Neural cell (in vitro differentiated cells): ENCODE data around the gene PANK4. TPM values are rescaled to one million over a fixed set of nuclear protein-coding genes. Genes with fewer than 3 reads are reported as not detected.

ENCODE experiments used
- H2AFZ ChIP-seq: fragments of 200-600, 300-800 bp; sonication (generic), shearing (Covaris generic); 2 replicates; pipeline ENCODE4 v1.6.0; 2014; ENCODE audit warnings: low read depth, mild to moderate bottlenecking, antibody characterized with exemption, low read length, moderate library complexity
- H3F3A ChIP-seq: fragments of 200-600 bp; shearing (Covaris generic); 2 replicates; pipeline ENCODE4 v1.6.1; 2016; ENCODE audit warnings: mild to moderate bottlenecking, moderate library complexity, mixed read lengths, antibody characterized with exemption, low read length; ENCODE audit not compliant: insufficient read depth, poor library complexity, severe bottlenecking
- H3K27ac ChIP-seq: fragments of 200-600, 300-800 bp; sonication (generic), shearing (Covaris generic); 2 replicates; pipeline ENCODE4 v1.5.1; 2014; ENCODE audit warnings: mild to moderate bottlenecking, low read length, moderate library complexity
- H3K27me3 ChIP-seq: fragments of 300-800, 200-600 bp; sonication (generic), shearing (Covaris generic); 2 replicates; pipeline ENCODE4 v1.6.0; 2014; ENCODE audit warnings: mild to moderate bottlenecking, low read depth, low read length, moderate library complexity; ENCODE audit not compliant: insufficient read depth
- H3K36me3 ChIP-seq: fragments of 300-800, 200-600 bp; sonication (generic), shearing (Covaris generic); 2 replicates; pipeline ENCODE4 v1.5.1; 2014; ENCODE audit warnings: mild to moderate bottlenecking, antibody characterized with exemption, low read length, moderate library complexity; ENCODE audit not compliant: insufficient read depth
- H3K4me2 ChIP-seq: fragments of 300-800, 200-600 bp; sonication (generic), shearing (Covaris generic); 2 replicates; pipeline ENCODE4 v1.6.0; 2014; ENCODE audit warnings: mild to moderate bottlenecking, low read length
- H3K4me3 ChIP-seq: fragments of 300-800, 200-600 bp; sonication (generic), shearing (Covaris generic); 2 replicates; pipeline ENCODE4 v1.5.1; 2014; ENCODE audit warnings: mild to moderate bottlenecking, low read length, moderate library complexity
- H3K79me2 ChIP-seq: fragments of 200-600 bp; shearing (Covaris generic); replicated peaks from 2 replicates; pipeline ENCODE4 v1.6.0; 2014; ENCODE audit warnings: mild to moderate bottlenecking, low read length, moderate library complexity; ENCODE audit not compliant: insufficient read depth
- H3K9ac ChIP-seq: fragments of 300-800, 200-600 bp; sonication (generic), shearing (Covaris generic); 2 replicates; pipeline ENCODE4 v1.6.1; 2016; ENCODE audit warnings: mild to moderate bottlenecking, low read length, mixed read lengths
- H3K9me2 ChIP-seq: fragments of 200-600 bp; shearing (Covaris generic); 2 replicates; pipeline ENCODE4 v1.6.1; 2016; ENCODE audit warnings: mild to moderate bottlenecking, low read length, mixed read lengths; ENCODE audit not compliant: insufficient read depth
- H3K9me3 ChIP-seq: fragments of 200-600, 300-800 bp; sonication (generic), shearing (Covaris generic); 2 replicates; pipeline ENCODE4 v1.6.1; 2016; ENCODE audit warnings: mild to moderate bottlenecking, mixed run types, low read length, moderate library complexity, mixed read lengths
- H4K20me1 ChIP-seq: fragments of 200-600 bp; shearing (Covaris generic); 2 replicates; pipeline ENCODE4 v1.6.1; 2016; ENCODE audit warnings: mild to moderate bottlenecking, mixed run types; ENCODE audit not compliant: insufficient read depth
- EP300 ChIP-seq: fragments of 450-650 bp; conservative IDR thresholded peaks from 2 replicates; pipeline ENCODE4 v1.6.1; 2014; ENCODE audit warnings: antibody characterized with exemption, mild to moderate bottlenecking, moderate library complexity; ENCODE audit not compliant: poor library complexity, severe bottlenecking
- EZH2 ChIP-seq: fragments of 200-600, 300-800 bp; shearing (Covaris generic), sonication (generic); IDR thresholded peaks from 2 replicates; pipeline ENCODE4 v1.6.1; 2014; ENCODE audit warnings: antibody characterized with exemption, low read length, borderline replicate concordance, mild to moderate bottlenecking; ENCODE audit not compliant: insufficient read depth, poor library complexity, severe bottlenecking
- MXI1 ChIP-seq: fragments of 450-650 bp; conservative IDR thresholded peaks from 2 replicates; pipeline ENCODE4 v1.6.1; 2014; ENCODE audit warnings: antibody characterized with exemption, mild to moderate bottlenecking; ENCODE audit not compliant: poor library complexity, severe bottlenecking
- POLR2AphosphoS5 ChIP-seq: IDR thresholded peaks from 2 replicates; pipeline ENCODE4 v1.6.1; 2012
- RAD21 ChIP-seq: fragments of 450-650 bp; conservative IDR thresholded peaks from 2 replicates; pipeline ENCODE4 v1.6.1; 2014; ENCODE audit warnings: antibody characterized with exemption, mild to moderate bottlenecking, moderate library complexity
- SMC3 ChIP-seq: fragments of 450-650 bp; conservative IDR thresholded peaks from 2 replicates; pipeline ENCODE4 v1.6.1; 2014; ENCODE audit warnings: antibody characterized with exemption, mild to moderate bottlenecking, moderate library complexity; ENCODE audit not compliant: poor library complexity
- TAF1 ChIP-seq: IDR thresholded peaks from 2 replicates; pipeline ENCODE4 v1.6.1; 2012; ENCODE audit warnings: low read depth
- polyA plus RNA-seq: library from polyadenylated mRNA; depleted of rRNA; stranded (reverse); fragments of >200 nt; gene quantifications from 2 replicates; pipeline ENCODE4 v1.2.3, GENCODE V29; 2014
- TF ChIP-seq, protein P1 (sequence below): fragments of 450-650 bp; IDR thresholded peaks from 2 replicates; pipeline ENCODE4 v1.5.1; 2014; ENCODE audit warnings: antibody characterized with exemption, mild to moderate bottlenecking, moderate library complexity; ENCODE audit not compliant: poor library complexity, severe bottlenecking
- TF ChIP-seq, protein P2 (sequence below): IDR thresholded peaks from 2 replicates; pipeline ENCODE4 v1.6.1; 2012; ENCODE audit warnings: borderline replicate concordance

PANK4 gene
- polyA plus RNA-seq, 1 donor from 2014 or later = 37.9 TPM

DNA sequence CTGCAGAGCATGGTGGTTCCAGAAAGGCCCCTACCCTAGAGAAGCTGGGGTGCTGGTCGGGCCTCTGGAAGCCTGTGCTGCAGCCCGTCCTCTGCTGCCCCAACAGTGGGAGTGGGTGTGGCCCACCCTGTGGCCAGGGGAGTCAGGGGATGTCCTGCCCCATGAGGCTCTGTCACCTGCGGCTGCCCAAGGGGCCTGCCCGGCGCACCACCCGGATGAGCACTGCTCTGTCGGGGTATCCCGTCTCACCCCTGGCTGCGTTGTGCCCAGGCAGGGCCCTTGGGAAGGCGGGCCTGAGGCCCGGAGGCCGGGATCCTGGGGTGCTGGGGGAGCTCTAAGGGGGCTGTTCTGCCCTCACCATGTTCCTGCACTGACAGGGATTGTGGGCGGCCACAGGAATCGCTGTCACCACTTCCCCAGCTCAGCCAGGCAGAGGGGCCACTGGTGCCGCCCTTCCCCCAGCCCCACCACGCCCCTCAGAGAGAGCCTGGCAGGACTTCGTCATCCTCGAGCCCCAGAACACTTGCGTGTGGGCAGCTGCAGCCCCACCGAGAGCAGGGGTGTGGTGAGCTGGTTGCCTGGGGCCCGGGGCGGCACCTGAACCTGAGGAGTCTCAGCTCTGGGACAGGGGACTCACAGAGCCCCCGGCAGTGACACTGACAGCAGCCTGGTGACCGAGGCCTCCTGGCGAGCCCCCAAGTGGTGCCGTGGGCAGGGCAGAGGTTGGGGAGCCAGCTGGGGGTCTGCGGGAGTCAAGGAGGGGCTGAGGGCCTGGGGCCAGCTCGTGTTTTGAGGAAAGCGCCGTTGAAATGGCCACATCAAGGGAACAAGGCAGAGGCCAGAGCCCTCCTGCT is 20.2 kb downstream of the PANK4 start:
- Histone ChIP-seq H4K20me1 (no peaks in the 10 kb centered on the region), H3K27me3 (no peaks in the 10 kb centered on the region), H3K9me3 (no peaks in the 10 kb centered on the region), H3F3A (no peaks in the 10 kb centered on the region), H3K4me3 (no peak overlapping the region), H3K9ac (no peak overlapping the region), H3K4me2 (no peak overlapping the region), H2AFZ (no peak overlapping the region), H3K9me2 (no peaks in the 10 kb centered on the region), H3K27ac (no peak overlapping the region), H3K36me3 (no peaks in the 10 kb centered on the region), H3K79me2 (no peaks in the 10 kb centered on the region)
- TF ChIP-seq SMC3 = no peak
- TF ChIP-seq RAD21 = no peak
- no peak for TF ChIP-seq TAF1
- TF ChIP-seq MXI1 = no peak
- TF ChIP-seq EZH2 = no peak
- TF ChIP-seq, protein P1, sequence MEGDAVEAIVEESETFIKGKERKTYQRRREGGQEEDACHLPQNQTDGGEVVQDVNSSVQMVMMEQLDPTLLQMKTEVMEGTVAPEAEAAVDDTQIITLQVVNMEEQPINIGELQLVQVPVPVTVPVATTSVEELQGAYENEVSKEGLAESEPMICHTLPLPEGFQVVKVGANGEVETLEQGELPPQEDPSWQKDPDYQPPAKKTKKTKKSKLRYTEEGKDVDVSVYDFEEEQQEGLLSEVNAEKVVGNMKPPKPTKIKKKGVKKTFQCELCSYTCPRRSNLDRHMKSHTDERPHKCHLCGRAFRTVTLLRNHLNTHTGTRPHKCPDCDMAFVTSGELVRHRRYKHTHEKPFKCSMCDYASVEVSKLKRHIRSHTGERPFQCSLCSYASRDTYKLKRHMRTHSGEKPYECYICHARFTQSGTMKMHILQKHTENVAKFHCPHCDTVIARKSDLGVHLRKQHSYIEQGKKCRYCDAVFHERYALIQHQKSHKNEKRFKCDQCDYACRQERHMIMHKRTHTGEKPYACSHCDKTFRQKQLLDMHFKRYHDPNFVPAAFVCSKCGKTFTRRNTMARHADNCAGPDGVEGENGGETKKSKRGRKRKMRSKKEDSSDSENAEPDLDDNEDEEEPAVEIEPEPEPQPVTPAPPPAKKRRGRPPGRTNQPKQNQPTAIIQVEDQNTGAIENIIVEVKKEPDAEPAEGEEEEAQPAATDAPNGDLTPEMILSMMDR = no peak
- no peak for TF ChIP-seq POLR2AphosphoS5
- TF ChIP-seq, protein P2, sequence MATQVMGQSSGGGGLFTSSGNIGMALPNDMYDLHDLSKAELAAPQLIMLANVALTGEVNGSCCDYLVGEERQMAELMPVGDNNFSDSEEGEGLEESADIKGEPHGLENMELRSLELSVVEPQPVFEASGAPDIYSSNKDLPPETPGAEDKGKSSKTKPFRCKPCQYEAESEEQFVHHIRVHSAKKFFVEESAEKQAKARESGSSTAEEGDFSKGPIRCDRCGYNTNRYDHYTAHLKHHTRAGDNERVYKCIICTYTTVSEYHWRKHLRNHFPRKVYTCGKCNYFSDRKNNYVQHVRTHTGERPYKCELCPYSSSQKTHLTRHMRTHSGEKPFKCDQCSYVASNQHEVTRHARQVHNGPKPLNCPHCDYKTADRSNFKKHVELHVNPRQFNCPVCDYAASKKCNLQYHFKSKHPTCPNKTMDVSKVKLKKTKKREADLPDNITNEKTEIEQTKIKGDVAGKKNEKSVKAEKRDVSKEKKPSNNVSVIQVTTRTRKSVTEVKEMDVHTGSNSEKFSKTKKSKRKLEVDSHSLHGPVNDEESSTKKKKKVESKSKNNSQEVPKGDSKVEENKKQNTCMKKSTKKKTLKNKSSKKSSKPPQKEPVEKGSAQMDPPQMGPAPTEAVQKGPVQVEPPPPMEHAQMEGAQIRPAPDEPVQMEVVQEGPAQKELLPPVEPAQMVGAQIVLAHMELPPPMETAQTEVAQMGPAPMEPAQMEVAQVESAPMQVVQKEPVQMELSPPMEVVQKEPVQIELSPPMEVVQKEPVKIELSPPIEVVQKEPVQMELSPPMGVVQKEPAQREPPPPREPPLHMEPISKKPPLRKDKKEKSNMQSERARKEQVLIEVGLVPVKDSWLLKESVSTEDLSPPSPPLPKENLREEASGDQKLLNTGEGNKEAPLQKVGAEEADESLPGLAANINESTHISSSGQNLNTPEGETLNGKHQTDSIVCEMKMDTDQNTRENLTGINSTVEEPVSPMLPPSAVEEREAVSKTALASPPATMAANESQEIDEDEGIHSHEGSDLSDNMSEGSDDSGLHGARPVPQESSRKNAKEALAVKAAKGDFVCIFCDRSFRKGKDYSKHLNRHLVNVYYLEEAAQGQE = no peak
- TF ChIP-seq EP300 = no peak

DNA sequence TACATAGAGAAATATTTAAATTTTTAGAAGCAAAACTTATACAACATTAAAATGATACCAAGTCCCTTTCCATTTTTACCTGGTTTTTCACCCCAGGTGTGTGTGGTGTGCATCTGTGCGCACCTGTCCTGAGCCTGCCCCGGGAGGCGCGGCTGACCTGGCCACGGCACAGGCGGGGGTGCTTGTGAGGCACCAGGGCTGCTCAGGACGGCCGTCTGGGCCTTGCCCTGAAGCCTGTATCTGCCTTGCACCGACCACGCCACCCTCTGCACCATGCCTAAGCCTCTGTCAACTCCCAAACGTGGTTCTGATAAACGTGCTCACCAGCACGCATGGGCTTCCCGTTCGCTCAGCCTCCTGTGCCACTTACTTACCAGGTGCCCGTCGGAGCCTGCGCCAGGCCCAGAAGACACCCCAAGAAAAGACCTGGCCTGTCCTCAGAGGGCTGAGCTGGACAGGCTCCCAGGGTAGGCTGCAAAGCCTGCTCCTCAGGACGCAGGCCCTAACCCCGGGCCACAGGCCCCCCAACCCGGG is 20.9 kb downstream of the PANK4 start:
- Histone ChIP-seq H3K27me3 (no peaks in the 10 kb centered on the region), H3K9ac (no peak overlapping the region), H3K4me3 (no peak overlapping the region), H2AFZ (no peak overlapping the region), H3K36me3 (no peaks in the 10 kb centered on the region), H4K20me1 (no peaks in the 10 kb centered on the region), H3K4me2 (no peak overlapping the region), H3F3A (no peaks in the 10 kb centered on the region), H3K27ac (no peak overlapping the region), H3K79me2 (no peaks in the 10 kb centered on the region), H3K9me3 (no peaks in the 10 kb centered on the region), H3K9me2 (no peaks in the 10 kb centered on the region)
- TF ChIP-seq POLR2AphosphoS5 = no peak
- no peak for TF ChIP-seq RAD21
- no peak for TF ChIP-seq EP300
- TF ChIP-seq, protein P2 = no peak
- no peak for TF ChIP-seq SMC3
- no peak for TF ChIP-seq EZH2
- TF ChIP-seq, protein P1 = no peak
- TF ChIP-seq TAF1 = no peak
